Liver (tissue), 9 donors: ENCODE results near the gene AEBP1. TPM values are rescaled to one million over a fixed set of nuclear protein-coding genes. Genes with fewer than 3 reads are reported as not detected.

Experiments used
- DNase-seq: peaks from one replicate; pipeline ENCODE4 v3.0.0-alpha.2; 2017; ENCODE audit warnings: low spot score
- H3K27ac ChIP-seq, 2 donors: one replicate each; pipeline ENCODE4 v1.7.0; 2013; ENCODE audit warnings: inconsistent platforms in 2 of 2, low read length in 2 of 2, control low read depth in 1 of 2, low read depth in 1 of 2, mild to moderate bottlenecking in 1 of 2
- H3K27me3 ChIP-seq, 4 donors: one replicate each; pipeline versions ENCODE4 v1.6.1 to v1.7.0; 2013; ENCODE audit warnings: low read length in 3 of 4, inconsistent platforms in 1 of 4, mild to moderate bottlenecking in 1 of 4, moderate library complexity in 1 of 4; ENCODE audit not compliant: control insufficient read depth in 4 of 4, insufficient read depth in 4 of 4
- H3K36me3 ChIP-seq, 4 donors: one replicate each; pipeline versions ENCODE4 v1.6.1 to v1.7.0; 2013; ENCODE audit warnings: low read length in 3 of 4, mild to moderate bottlenecking in 3 of 4, low read depth in 1 of 4, moderate library complexity in 1 of 4; ENCODE audit not compliant: control insufficient read depth in 4 of 4, insufficient read depth in 3 of 4
- H3K4me1 ChIP-seq, 4 donors: one replicate each; pipeline versions ENCODE4 v1.6.1 to v1.7.0; 2013; ENCODE audit warnings: low read length in 3 of 4, mild to moderate bottlenecking in 3 of 4, moderate library complexity in 1 of 4; ENCODE audit not compliant: control insufficient read depth in 4 of 4, insufficient read depth in 4 of 4
- H3K4me3 ChIP-seq, 3 donors: one replicate each; pipeline versions ENCODE4 v1.6.1 to v1.7.0; 2013; ENCODE audit warnings: low read length in 3 of 3, control low read depth in 1 of 3, low read depth in 1 of 3, mild to moderate bottlenecking in 1 of 3
- H3K9ac ChIP-seq, 2 donors: one replicate each; pipeline ENCODE4 v1.7.0; 2013; ENCODE audit warnings: low read length in 2 of 2, mild to moderate bottlenecking in 2 of 2, moderate library complexity in 2 of 2, control low read depth in 1 of 2, low read depth in 1 of 2
- H3K9me3 ChIP-seq, 4 donors: one replicate each; pipeline versions ENCODE4 v1.6.1 to v1.7.0; 2013; ENCODE audit warnings: low read length in 3 of 4; ENCODE audit not compliant: control insufficient read depth in 4 of 4
- EGR1 ChIP-seq, 2 donors: IDR thresholded peaks; 2 replicates each; pipeline ENCODE4 v1.6.1; 2016 to 2018; ENCODE audit warnings: antibody characterized with exemption in 2 of 2, low read depth in 2 of 2
- FOXA1 ChIP-seq: IDR thresholded peaks from 2 replicates; pipeline ENCODE4 v1.6.1; 2016; ENCODE audit warnings: antibody characterized with exemption
- FOXA2 ChIP-seq: IDR thresholded peaks from 2 replicates; pipeline ENCODE4 v1.6.1; 2016; ENCODE audit warnings: antibody characterized with exemption
- GABPA ChIP-seq, 2 donors: IDR thresholded peaks in 1 of 2; conservative IDR thresholded peaks in 1 of 2; 2 replicates each; pipeline ENCODE4 v1.6.1; 2016; ENCODE audit warnings: antibody characterized with exemption in 2 of 2, mild to moderate bottlenecking in 1 of 2, moderate library complexity in 1 of 2
- HNF4A ChIP-seq, 2 donors: conservative IDR thresholded peaks; 2 replicates each; pipeline ENCODE4 v1.6.1; 2016; ENCODE audit warnings: antibody characterized with exemption in 2 of 2, mild to moderate bottlenecking in 2 of 2
- HNF4G ChIP-seq: IDR thresholded peaks from 2 replicates; pipeline ENCODE4 v1.6.1; 2016; ENCODE audit warnings: antibody characterized with exemption
- JUND ChIP-seq, 2 donors: IDR thresholded peaks; 2 replicates each; pipeline ENCODE4 v1.6.1; 2016; ENCODE audit warnings: antibody characterized with exemption in 2 of 2
- NR2F2 ChIP-seq: IDR thresholded peaks from 2 replicates; pipeline ENCODE4 v1.6.1; 2016; ENCODE audit warnings: antibody characterized with exemption
- RAD21 ChIP-seq, 2 donors: IDR thresholded peaks; 2 replicates each; pipeline ENCODE4 v1.6.1; 2016; ENCODE audit warnings: antibody characterized with exemption in 2 of 2, mild to moderate bottlenecking in 2 of 2
- RXRA ChIP-seq, 2 donors: IDR thresholded peaks; 2 replicates each; pipeline ENCODE4 v1.6.1; 2017 to 2018; ENCODE audit warnings: antibody characterized with exemption in 2 of 2, mild to moderate bottlenecking in 1 of 2
- SP1 ChIP-seq: IDR thresholded peaks from 2 replicates; pipeline ENCODE4 v1.6.1; 2018; ENCODE audit warnings: antibody characterized with exemption, mild to moderate bottlenecking
- TAF1 ChIP-seq: conservative IDR thresholded peaks from 2 replicates; pipeline ENCODE4 v1.6.1; 2016; ENCODE audit warnings: antibody characterized with exemption, mild to moderate bottlenecking
- YY1 ChIP-seq: IDR thresholded peaks from 2 replicates; pipeline ENCODE4 v1.6.1; 2016; ENCODE audit warnings: antibody characterized with exemption, mild to moderate bottlenecking
- ZBTB33 ChIP-seq: IDR thresholded peaks from 2 replicates; pipeline ENCODE4 v1.6.1; 2016; ENCODE audit warnings: antibody characterized with exemption
- WGBS: extraction: QIAGEN DNeasy Blood & Tissue Kit; methylation state at CpG from one replicate; pipeline ENCODE4 v1.1.7; 2013; 5-methylcytosine and 5-hydroxymethylcytosine counted together
- polyA plus RNA-seq, 2 donors: library from polyadenylated mRNA; stranded (reverse) in 1 of 2; unstranded in 1 of 2; fragments of 200-250 nt in 1 of 2; fragments of >200 nt in 1 of 2; fragmentation: Nextera tagmentation in 1 of 2; extraction: Ambion mirVana in 1 of 2; gene quantifications; one replicate each; pipeline versions ENCODE4 v1.2.1 to v1.2.3, GENCODE V29; 2013 to 2015
- total RNA-seq, 2 donors: library from RNA; depleted of rRNA; stranded (reverse); fragments of >200 nt; gene quantifications; one replicate each; pipeline ENCODE4 v1.2.3, GENCODE V29; 2014
- TF ChIP-seq, protein P1 (sequence below): IDR thresholded peaks from 2 replicates; pipeline ENCODE4 v1.6.1; 2016; ENCODE audit warnings: antibody characterized with exemption
- TF ChIP-seq, protein P2 (sequence below): IDR thresholded peaks from 2 replicates; pipeline ENCODE4 v1.6.1; 2016; ENCODE audit warnings: antibody characterized with exemption
- TF ChIP-seq, protein P3 (sequence below): IDR thresholded peaks from 2 replicates; pipeline ENCODE4 v1.6.1; 2016; ENCODE audit warnings: antibody characterized with exemption, mild to moderate bottlenecking
- donor health status: healthy.
- donor health status: healthy.
- donor health status: healthy.
- donor health status: healthy.
- donor health status: healthy.

AEBP1 gene
- total and polyA plus RNA-seq, 4 donors, result 3.4 to 13.3 (median 7.7) TPM

- no peaks in the 10 kb centered on the region for H3K27me3 ChIP-seq
- H3K4me3 ChIP-seq, result no peak overlapping the region
- H3K36me3 ChIP-seq, result peaks cover 6 to 49% (median 23%) of the 10 kb centered on the region in 4 donors
- H3K4me1 ChIP-seq, result peaks cover 0 to 9% (median 2%) of the 10 kb centered on the region in 4 donors
- no peak for DNase-seq
- no peak for TF ChIP-seq ZBTB33
- TF ChIP-seq YY1, result no peak
- no peak for TF ChIP-seq FOXA2
- TF ChIP-seq, protein P1, sequence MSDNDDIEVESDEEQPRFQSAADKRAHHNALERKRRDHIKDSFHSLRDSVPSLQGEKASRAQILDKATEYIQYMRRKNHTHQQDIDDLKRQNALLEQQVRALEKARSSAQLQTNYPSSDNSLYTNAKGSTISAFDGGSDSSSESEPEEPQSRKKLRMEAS, result no peak
- TF ChIP-seq SP1, result no peak
- TF ChIP-seq TAF1, result no peak
- TF ChIP-seq, protein P2, sequence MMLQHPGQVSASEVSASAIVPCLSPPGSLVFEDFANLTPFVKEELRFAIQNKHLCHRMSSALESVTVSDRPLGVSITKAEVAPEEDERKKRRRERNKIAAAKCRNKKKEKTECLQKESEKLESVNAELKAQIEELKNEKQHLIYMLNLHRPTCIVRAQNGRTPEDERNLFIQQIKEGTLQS, result no peak
- no peak for TF ChIP-seq JUND (IDR thresholded peaks at IDR 0.05)
- TF ChIP-seq GABPA (IDR thresholded peaks at IDR 0.05 in 1 of 2, conservative IDR thresholded peaks at IDR 0.05 in 1 of 2), result no peak
- no peak for TF ChIP-seq NR2F2
- TF ChIP-seq HNF4A (conservative IDR thresholded peaks at IDR 0.05), result no peak
- no peak for TF ChIP-seq RAD21 (IDR thresholded peaks at IDR 0.05)
- TF ChIP-seq, protein P3, sequence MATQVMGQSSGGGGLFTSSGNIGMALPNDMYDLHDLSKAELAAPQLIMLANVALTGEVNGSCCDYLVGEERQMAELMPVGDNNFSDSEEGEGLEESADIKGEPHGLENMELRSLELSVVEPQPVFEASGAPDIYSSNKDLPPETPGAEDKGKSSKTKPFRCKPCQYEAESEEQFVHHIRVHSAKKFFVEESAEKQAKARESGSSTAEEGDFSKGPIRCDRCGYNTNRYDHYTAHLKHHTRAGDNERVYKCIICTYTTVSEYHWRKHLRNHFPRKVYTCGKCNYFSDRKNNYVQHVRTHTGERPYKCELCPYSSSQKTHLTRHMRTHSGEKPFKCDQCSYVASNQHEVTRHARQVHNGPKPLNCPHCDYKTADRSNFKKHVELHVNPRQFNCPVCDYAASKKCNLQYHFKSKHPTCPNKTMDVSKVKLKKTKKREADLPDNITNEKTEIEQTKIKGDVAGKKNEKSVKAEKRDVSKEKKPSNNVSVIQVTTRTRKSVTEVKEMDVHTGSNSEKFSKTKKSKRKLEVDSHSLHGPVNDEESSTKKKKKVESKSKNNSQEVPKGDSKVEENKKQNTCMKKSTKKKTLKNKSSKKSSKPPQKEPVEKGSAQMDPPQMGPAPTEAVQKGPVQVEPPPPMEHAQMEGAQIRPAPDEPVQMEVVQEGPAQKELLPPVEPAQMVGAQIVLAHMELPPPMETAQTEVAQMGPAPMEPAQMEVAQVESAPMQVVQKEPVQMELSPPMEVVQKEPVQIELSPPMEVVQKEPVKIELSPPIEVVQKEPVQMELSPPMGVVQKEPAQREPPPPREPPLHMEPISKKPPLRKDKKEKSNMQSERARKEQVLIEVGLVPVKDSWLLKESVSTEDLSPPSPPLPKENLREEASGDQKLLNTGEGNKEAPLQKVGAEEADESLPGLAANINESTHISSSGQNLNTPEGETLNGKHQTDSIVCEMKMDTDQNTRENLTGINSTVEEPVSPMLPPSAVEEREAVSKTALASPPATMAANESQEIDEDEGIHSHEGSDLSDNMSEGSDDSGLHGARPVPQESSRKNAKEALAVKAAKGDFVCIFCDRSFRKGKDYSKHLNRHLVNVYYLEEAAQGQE, result no peak
- 94% methylated on average over 17 of the region's 17 CpGs for WGBS
- no peaks in the 10 kb centered on the region for H3K9me3 ChIP-seq
- H3K27ac ChIP-seq, result no peak overlapping the region
- no peak overlapping the region for H3K9ac ChIP-seq
Measured at GRCh38 chr7:44116087-44116788, 12.1 kb downstream of the AEBP1 start.

- H3K9ac ChIP-seq, result no peak overlapping the region
- H3K27me3 ChIP-seq, result no peaks in the 10 kb centered on the region
- no peak overlapping the region for H3K4me3 ChIP-seq
- TF ChIP-seq, protein P1, result no peak
- TF ChIP-seq HNF4G, result no peak
- no peak for TF ChIP-seq FOXA2
- TF ChIP-seq RAD21 (IDR thresholded peaks at IDR 0.05), result no peak
- no peak for TF ChIP-seq JUND (IDR thresholded peaks at IDR 0.05)
- TF ChIP-seq EGR1 (IDR thresholded peaks at IDR 0.05; ENCODE audit: low read depth in 2 of 2), result no peak
- no peak for TF ChIP-seq ZBTB33
- no peak for TF ChIP-seq SP1
- TF ChIP-seq FOXA1, result no peak
- TF ChIP-seq GABPA (IDR thresholded peaks at IDR 0.05 in 1 of 2, conservative IDR thresholded peaks at IDR 0.05 in 1 of 2), result no peak
- TF ChIP-seq NR2F2, result no peak
- no peak for TF ChIP-seq HNF4A (conservative IDR thresholded peaks at IDR 0.05)
- TF ChIP-seq RXRA (IDR thresholded peaks at IDR 0.05), result no peak
- no peak for TF ChIP-seq YY1
- no peaks in the 10 kb centered on the region for H3K9me3 ChIP-seq
- H3K36me3 ChIP-seq, result peaks cover 6 to 49% (median 23%) of the 10 kb centered on the region in 4 donors
- H3K4me1 ChIP-seq, result peaks cover 0 to 9% (median 4%) of the 10 kb centered on the region in 4 donors
- WGBS, result 95% methylated on average over 25 of the region's 25 CpGs
- no peak for DNase-seq
- no peak overlapping the region for H3K27ac ChIP-seq
Measured at GRCh38 chr7:44116789-44117666, 12.9 kb downstream of the AEBP1 start.
